ENCODE data around the gene NLRP6.
"Not testable (repeated sequence)": the region's sequence is repeated elsewhere in the genome, so short reads cannot be mapped to it uniquely, and the experiment has no call there.

NLRP6 gene

GRCh38 chr11:250740-251299, 27.4 kb upstream of the NLRP6 start:
- Mint-ChIP-seq H3K4me3 (no peak overlapping the region), H3K27ac (peak overlapping the region; percentile 20), H3K9me3 (no peaks in the 10 kb centered on the region), H3K4me1 (peaks cover 8% of the 10 kb centered on the region), H3K36me3 (peaks cover 84% of the 10 kb centered on the region)
- peak; percentile 93 for ATAC-seq
- DNase-seq (ENCODE audit: low spot score in 2 of 2) = peak; percentile 48 to 84

GRCh38 chr11:251550-251949, 26.7 kb upstream of the NLRP6 start:
- no peak overlapping the region for H3K4me3 Mint-ChIP-seq
- H3K36me3 Mint-ChIP-seq = peaks cover 77% of the 10 kb centered on the region
- H3K4me1 Mint-ChIP-seq = peaks cover 8% of the 10 kb centered on the region
- no peak for DNase-seq (ENCODE audit: low spot score in 2 of 2)
- ATAC-seq = no peak
- H3K27ac Mint-ChIP-seq = no peak overlapping the region
- no peaks in the 10 kb centered on the region for H3K9me3 Mint-ChIP-seq

DNA sequence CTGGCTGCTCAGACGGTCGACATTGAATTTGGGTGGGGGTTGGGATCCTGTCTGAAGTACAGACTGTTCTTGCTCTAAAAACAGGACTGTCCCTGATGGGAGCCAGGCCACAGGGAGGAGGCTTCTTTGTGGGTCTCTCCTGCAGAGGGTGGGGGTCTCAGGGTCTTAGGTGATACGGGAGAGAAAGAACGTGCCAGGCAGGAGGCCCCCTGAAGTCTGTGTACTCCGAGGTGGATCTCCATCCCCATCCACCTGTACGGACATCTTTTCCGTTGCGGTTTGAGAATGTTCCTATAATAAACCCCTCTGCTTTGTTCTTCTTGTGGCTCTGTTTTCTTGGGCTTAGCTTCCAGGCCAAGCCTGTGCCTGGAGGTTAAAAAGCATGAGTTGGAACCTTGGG, 25.5 kb upstream of the NLRP6 start:
- Mint-ChIP-seq H3K4me1 (peaks cover 8% of the 10 kb centered on the region), H3K27ac (peak overlapping the region; percentile 43), H3K9me3 (no peaks in the 10 kb centered on the region), H3K4me3 (no peak overlapping the region), H3K36me3 (peaks cover 66% of the 10 kb centered on the region)
- ATAC-seq (no peak), DNase-seq (ENCODE audit: low spot score in 2 of 2) (no peak)

DNA sequence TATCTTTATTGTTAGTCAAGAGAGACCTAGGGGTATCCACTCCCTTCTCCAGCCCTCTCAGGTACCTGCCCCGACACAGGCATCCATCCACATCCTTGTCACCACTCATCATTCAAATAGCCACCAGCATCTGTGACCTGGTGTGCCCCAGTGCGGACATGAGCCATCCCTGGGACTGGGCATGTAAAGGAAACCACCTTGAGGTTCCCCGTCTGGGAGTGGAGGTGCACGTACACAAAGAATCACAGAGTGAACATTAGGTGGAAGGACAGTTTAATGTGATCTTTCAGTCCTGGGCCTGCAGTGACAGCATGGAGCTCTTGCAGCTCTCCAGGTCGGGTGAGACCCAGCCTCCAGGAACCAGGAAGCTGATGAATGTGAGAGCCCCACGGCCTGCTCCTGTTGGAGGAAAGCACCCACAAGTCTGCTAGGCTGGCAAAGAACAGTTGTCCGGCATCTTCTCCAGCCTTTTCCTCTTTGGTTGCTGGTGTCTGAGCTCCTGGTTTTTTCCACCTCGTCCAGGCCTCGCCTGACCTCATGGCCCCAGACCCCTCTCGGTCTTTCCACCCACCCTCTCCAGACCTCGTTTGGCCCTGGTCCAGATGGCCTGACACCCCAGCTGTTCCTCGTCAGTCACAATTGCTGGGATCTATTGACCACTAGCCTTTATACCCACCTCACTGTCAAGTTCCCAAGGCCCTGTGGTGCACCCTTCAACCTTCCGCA, 24.9 kb upstream of the NLRP6 start:
- peaks cover 8% of the 10 kb centered on the region for H3K4me1 Mint-ChIP-seq
- no peak for DNase-seq (ENCODE audit: low spot score in 2 of 2)
- H3K9me3 Mint-ChIP-seq = no peaks in the 10 kb centered on the region
- no peak for ATAC-seq
- H3K27ac Mint-ChIP-seq = no peak overlapping the region
- no peak overlapping the region for H3K4me3 Mint-ChIP-seq
- H3K36me3 Mint-ChIP-seq = peaks cover 59% of the 10 kb centered on the region

GRCh38 chr11:253886-254270, 24.3 kb upstream of the NLRP6 start:
- Mint-ChIP-seq H3K4me3 (no peak overlapping the region), H3K9me3 (no peaks in the 10 kb centered on the region), H3K27ac (no peak overlapping the region), H3K36me3 (peaks cover 54% of the 10 kb centered on the region), H3K4me1 (peaks cover 6% of the 10 kb centered on the region)
- DNase-seq (ENCODE audit: low spot score in 2 of 2) (no peak), ATAC-seq (no peak)

GRCh38 chr11:255176-255575, 23.0 kb upstream of the NLRP6 start:
- ATAC-seq (no peak), DNase-seq (ENCODE audit: low spot score in 2 of 2) (no peak)
- peaks cover 41% of the 10 kb centered on the region for H3K36me3 Mint-ChIP-seq
- no peaks in the 10 kb centered on the region for H3K9me3 Mint-ChIP-seq
- H3K4me3 Mint-ChIP-seq = no peak overlapping the region
- no peaks in the 10 kb centered on the region for H3K4me1 Mint-ChIP-seq
- H3K27ac Mint-ChIP-seq = no peak overlapping the region

DNA sequence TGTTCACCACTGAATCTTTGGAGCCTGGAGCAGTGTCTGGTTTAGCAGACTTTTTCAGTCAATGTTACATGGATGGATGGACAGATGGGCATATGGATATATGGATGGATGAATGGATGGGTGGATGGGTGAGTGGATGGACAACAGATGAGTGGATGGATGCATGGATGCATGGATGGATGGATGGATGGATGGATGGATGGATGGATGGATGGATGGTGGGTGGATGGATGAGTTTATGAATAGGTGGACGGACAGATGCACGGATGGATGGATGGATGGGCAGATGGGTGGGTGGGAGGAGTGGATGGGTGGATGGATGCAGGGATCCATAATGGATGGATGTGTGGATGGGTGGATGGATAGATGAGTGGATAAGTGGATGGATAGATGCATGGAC, 22.4 kb upstream of the NLRP6 start:
- no peaks in the 10 kb centered on the region for H3K9me3 Mint-ChIP-seq
- no peak overlapping the region for H3K27ac Mint-ChIP-seq
- ATAC-seq = no peak
- no peak overlapping the region for H3K4me3 Mint-ChIP-seq
- H3K4me1 Mint-ChIP-seq = no peaks in the 10 kb centered on the region
- DNase-seq (ENCODE audit: low spot score in 2 of 2) = no peak
- H3K36me3 Mint-ChIP-seq = peaks cover 34% of the 10 kb centered on the region

DNA sequence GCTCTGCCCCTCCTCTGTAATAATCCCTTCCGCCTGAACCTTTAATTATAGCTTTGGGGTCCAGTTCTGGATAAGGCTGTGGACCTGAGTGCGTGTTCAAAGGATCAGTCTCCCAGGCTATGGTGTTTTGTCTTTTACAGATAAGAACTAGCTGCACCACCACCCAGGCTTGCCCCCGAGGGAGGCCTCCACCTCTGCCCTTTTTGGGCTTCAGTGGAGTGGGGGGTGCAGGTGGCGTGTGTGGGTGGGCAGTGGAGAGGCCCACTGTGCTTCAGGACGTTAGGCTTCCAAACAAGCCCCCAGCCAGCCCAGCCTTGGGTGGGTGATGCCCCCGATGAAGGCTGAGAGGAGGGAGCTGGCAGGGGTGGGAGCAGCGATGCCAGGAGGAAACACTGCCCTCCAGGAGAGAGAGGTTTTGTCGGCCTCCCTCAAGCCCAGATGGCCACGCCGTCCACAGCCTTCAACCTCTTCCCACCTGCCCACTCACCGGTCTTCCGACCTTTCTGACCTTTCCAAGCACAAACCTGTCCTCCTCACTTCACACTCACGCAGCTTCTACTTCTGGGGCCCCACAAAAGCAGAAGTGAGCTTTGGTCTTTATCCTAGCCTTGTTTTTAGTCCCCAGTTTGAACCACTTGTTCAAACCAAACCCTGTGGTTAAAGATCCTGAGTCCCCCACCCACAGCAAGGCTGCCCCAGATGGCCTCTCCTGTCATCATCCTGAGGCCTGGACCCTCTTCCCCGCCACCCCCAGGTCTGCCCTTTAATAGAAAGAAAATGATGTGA, 21.1 kb upstream of the NLRP6 start:
- DNase-seq (ENCODE audit: low spot score in 2 of 2) = no peak
- H3K4me3 Mint-ChIP-seq = no peak overlapping the region
- H3K36me3 Mint-ChIP-seq = peaks cover 21% of the 10 kb centered on the region
- H3K9me3 Mint-ChIP-seq = no peaks in the 10 kb centered on the region
- no peaks in the 10 kb centered on the region for H3K4me1 Mint-ChIP-seq
- no peak overlapping the region for H3K27ac Mint-ChIP-seq
- ATAC-seq = no peak

GRCh38 chr11:257766-258493, 20.3 kb upstream of the NLRP6 start:
- H3K4me1 Mint-ChIP-seq = no peaks in the 10 kb centered on the region
- DNase-seq (ENCODE audit: low spot score in 2 of 2) = no peak

GRCh38 chr11:259413-259812, 18.8 kb upstream of the NLRP6 start:
- Mint-ChIP-seq H3K4me1 (no peaks in the 10 kb centered on the region), H3K36me3 (no peaks in the 10 kb centered on the region), H3K4me3 (no peak overlapping the region), H3K9me3 (no peaks in the 10 kb centered on the region), H3K27ac (no peak overlapping the region)
- DNase-seq (ENCODE audit: low spot score in 2 of 2) = no peak
- ATAC-seq = no peak

More at GRCh38 chr11:257766-258493, 20.3 kb upstream of the NLRP6 start:
- no peak for ATAC-seq
- no peaks in the 10 kb centered on the region for H3K9me3 Mint-ChIP-seq
- no peak overlapping the region for H3K4me3 Mint-ChIP-seq
- H3K27ac Mint-ChIP-seq = peak overlapping the region; percentile 76
- peaks cover 13% of the 10 kb centered on the region for H3K36me3 Mint-ChIP-seq

- no peaks in the 10 kb centered on the region for H3K9me3 Mint-ChIP-seq
- H3K4me3 Mint-ChIP-seq = no peak overlapping the region
- ATAC-seq (no peak), DNase-seq (ENCODE audit: low spot score in 2 of 2) (no peak)
- no peaks in the 10 kb centered on the region for H3K36me3 Mint-ChIP-seq
- H3K27ac Mint-ChIP-seq = no peak overlapping the region
- no peaks in the 10 kb centered on the region for H3K4me1 Mint-ChIP-seq
Observed at GRCh38 chr11:261624-262023, 16.6 kb upstream of the NLRP6 start.

DNA sequence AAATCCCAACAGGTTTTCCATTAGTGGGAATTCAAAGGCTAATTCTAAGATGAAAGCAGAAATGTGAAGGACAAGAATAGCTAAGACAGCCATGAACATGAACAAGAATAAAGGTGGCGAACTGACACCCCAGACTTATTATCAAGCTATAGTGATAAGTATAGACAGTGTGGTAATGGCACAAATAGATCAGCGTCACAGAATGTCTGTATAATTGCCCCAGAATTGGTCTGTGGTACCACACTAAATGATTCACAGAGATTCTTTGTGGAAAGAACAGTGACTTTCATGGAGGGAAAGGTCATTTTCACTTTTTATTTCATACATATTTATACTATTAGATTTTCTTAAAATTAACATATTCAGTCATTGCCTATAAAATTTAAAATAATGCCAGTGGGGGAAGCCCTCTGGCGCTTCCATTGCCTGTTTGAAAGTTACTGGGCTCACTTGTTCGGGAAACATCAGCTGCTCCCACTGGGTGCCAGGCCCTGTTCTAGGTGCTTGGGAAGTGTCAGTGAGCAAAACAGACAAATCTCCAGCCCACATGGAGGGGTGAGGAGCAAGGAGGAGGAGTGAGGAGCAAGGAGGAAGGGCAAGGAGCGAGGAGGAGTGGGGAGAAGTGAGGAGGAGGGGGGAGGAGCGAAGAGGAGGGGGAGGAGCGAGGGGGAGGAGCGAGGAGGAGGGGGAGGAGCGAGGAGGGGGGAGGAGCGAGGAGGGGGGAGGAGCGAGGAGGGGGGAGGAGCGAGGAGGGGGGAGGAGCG, 11.3 kb upstream of the NLRP6 start:
- peak; percentile 78 for ATAC-seq
- H3K27ac Mint-ChIP-seq = peak overlapping the region; percentile 92
- H3K4me1 Mint-ChIP-seq = peaks cover 38% of the 10 kb centered on the region
- no peaks in the 10 kb centered on the region for H3K9me3 Mint-ChIP-seq
- H3K4me3 Mint-ChIP-seq = peak overlapping the region; percentile 75
- H3K36me3 Mint-ChIP-seq = peaks cover 21% of the 10 kb centered on the region
- DNase-seq (ENCODE audit: low spot score in 2 of 2) = no peak

GRCh38 chr11:267491-267994, 10.7 kb upstream of the NLRP6 start:
- peaks cover 38% of the 10 kb centered on the region for H3K4me1 Mint-ChIP-seq
- H3K4me3 Mint-ChIP-seq = peak overlapping the region; percentile 75
- H3K9me3 Mint-ChIP-seq = no peaks in the 10 kb centered on the region
- ATAC-seq (peak; percentile 29), DNase-seq (ENCODE audit: low spot score in 2 of 2) (peak in 1 of 2 donors; percentile 83)
- H3K36me3 Mint-ChIP-seq = peaks cover 21% of the 10 kb centered on the region
- peak overlapping the region; percentile 92 for H3K27ac Mint-ChIP-seq

DNA sequence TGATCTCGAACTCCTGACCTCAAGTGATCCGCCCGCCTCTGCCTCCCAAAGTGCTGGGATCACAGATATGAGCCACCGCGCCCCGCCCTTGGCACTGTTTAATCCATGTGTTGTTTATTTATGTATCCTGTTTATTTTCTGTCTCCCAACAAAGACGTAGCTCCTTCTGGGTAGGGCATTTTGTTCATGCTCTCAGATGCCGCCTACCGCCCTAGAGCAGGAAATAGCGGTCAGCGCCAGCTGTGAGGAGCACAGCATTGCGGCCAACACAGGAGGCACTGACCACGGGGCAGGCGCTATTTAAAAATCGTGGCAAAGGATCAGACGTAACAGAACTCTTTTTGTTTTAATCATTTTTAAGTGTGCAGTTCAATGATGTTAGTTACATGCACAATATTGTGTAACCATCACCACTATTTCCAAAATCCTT, 9.5 kb upstream of the NLRP6 start:
- peaks cover 38% of the 10 kb centered on the region for H3K4me1 Mint-ChIP-seq
- H3K4me3 Mint-ChIP-seq = peak overlapping the region; percentile 75
- H3K36me3 Mint-ChIP-seq = peaks cover 21% of the 10 kb centered on the region
- not testable (repeated sequence) for H3K9me3 Mint-ChIP-seq; DNase-seq (ENCODE audit: low spot score in 2 of 2)
- peak overlapping the region; percentile 92 for H3K27ac Mint-ChIP-seq
- peak; percentile 44 for ATAC-seq
